Neutrophil (primary cell): Measurements from ENCODE around the gene TM9SF4.

Experiments
- H3K27ac ChIP-seq: fragments of 200-600 bp; sonication (generic); 2 replicates; pipeline ENCODE4 v1.5.1; 2016; ENCODE audit warnings: mild to moderate bottlenecking, moderate library complexity
- H3K27me3 ChIP-seq: fragments of 200-600 bp; sonication (generic); 2 replicates; pipeline ENCODE4 v1.6.0; 2016; ENCODE audit warnings: mild to moderate bottlenecking
- H3K36me3 ChIP-seq: fragments of 200-600 bp; sonication (generic); 2 replicates; pipeline ENCODE4 v1.5.1; 2017
- H3K4me1 ChIP-seq, 2 experiments: fragments of 200-600 bp in 1 of 2; sonication (generic) in 1 of 2; 1 replicate in 1 of 2; 2 replicates in 1 of 2; pipeline versions ENCODE4 v1.5.1 to v1.6.1; 2013 to 2016; ENCODE audit warnings: low read depth in 1 of 2, low read length in 1 of 2, mild to moderate bottlenecking in 1 of 2, moderate library complexity in 1 of 2; ENCODE audit not compliant: control insufficient read depth in 1 of 2, insufficient read depth in 1 of 2
- H3K4me3 ChIP-seq, 2 experiments: fragments of 200-600 bp in 1 of 2; sonication (generic) in 1 of 2; 1 replicate in 1 of 2; 2 replicates in 1 of 2; pipeline ENCODE4 v1.5.1; 2013 to 2016; ENCODE audit warnings: low read depth in 1 of 2, low read length in 1 of 2, mild to moderate bottlenecking in 1 of 2, moderate library complexity in 1 of 2
- H3K9me3 ChIP-seq: fragments of 200-600 bp; sonication (generic); 2 replicates; pipeline ENCODE4 v1.5.1; 2016
- CTCF ChIP-seq: fragments of 200-600 bp; sonication (generic); IDR thresholded peaks from 2 replicates; pipeline ENCODE4 v1.5.1; 2016; ENCODE audit warnings: antibody characterized with exemption

Gene TM9SF4

DNA sequence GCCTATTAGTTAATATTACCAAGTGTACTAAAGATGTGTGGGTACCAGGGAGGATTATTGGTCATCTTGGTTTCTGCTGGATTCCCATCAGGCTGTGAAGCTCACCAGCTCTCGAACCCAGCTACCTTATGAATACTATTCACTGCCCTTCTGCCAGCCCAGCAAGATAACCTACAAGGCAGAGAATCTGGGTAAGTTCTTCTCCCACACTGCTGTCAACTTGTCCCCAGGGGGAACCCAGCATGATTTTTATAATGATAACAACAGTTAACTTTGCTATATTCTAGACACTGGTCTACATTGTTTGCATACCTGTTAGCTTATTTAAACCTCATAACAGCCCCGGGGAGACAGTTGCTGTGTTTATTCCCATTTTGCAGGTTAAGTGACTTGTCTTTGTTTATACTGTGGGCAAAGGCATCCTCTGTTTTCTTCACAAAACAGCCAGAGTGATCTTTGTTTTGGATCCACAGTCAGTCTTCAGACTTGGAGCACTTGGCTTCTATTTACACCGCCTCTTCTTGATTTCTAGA, 26.5 kb downstream of the TM9SF4 start:
- TF ChIP-seq CTCF = no peak
- no peaks in the 10 kb centered on the region for H3K9me3 ChIP-seq
- no peak overlapping the region for H3K4me3 ChIP-seq
- no peaks in the 10 kb centered on the region for H3K4me1 ChIP-seq
- no peak overlapping the region for H3K27ac ChIP-seq
- H3K36me3 ChIP-seq = peaks cover 63% of the 10 kb centered on the region
- H3K27me3 ChIP-seq = no peaks in the 10 kb centered on the region

DNA sequence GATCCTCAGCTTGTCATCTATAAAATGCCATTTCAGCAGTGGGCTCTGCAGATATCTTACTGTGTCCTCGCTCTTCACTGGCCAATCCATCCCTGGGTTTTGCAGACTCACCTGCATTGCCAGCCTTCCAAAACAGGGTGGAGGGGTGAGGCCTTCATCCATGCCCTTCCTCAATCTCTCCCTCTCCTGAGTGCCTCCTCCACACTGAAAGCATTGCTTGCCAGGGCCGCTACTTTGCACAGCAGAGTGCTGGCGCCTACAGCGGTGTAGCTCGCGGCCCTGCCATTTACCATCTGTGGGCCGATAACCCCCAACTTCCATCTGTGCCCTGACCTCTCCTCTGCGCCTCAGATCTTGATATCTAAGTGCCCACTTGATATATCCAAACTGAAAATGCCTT, 29.4 kb downstream of the TM9SF4 start:
- Histone ChIP-seq H3K36me3 (peaks cover 86% of the 10 kb centered on the region), H3K4me1 (no peaks in the 10 kb centered on the region), H3K27ac (no peak overlapping the region), H3K27me3 (no peaks in the 10 kb centered on the region), H3K4me3 (no peak overlapping the region), H3K9me3 (no peaks in the 10 kb centered on the region)
- no peak for TF ChIP-seq CTCF

- Histone ChIP-seq H3K36me3 (peaks cover 92% of the 10 kb centered on the region), H3K27ac (no peak overlapping the region), H3K9me3 (no peaks in the 10 kb centered on the region), H3K27me3 (no peaks in the 10 kb centered on the region), H3K4me3 (no peak overlapping the region), H3K4me1 (no peaks in the 10 kb centered on the region)
- TF ChIP-seq CTCF = no peak
Observed at GRCh38 chr20:32139947-32140346, 30.4 kb downstream of the TM9SF4 start.

DNA sequence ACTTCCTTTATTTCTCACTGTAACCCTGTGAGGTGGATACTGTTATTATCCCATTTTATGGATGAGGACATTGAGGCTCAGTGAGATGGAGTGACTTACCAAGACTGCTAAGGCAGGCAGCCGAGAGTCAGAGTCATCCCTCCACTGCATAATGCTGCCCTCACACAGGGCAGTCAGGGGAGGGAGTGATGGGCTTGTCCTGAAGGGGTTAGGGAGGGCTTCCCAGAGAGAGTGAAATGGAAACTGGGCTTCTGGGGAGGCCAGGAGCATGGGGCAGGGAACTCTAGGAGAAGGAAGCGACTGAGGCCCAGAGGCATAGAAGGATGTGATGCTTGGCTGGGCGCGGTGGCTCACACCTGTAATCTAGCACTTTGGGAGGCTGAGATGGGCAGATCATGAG, 31.1 kb downstream of the TM9SF4 start:
- TF ChIP-seq CTCF = no peak
- Histone ChIP-seq H3K4me1 (no peaks in the 10 kb centered on the region), H3K9me3 (no peaks in the 10 kb centered on the region), H3K27me3 (no peaks in the 10 kb centered on the region), H3K36me3 (peaks cover 97% of the 10 kb centered on the region), H3K27ac (no peak overlapping the region), H3K4me3 (no peak overlapping the region)

DNA sequence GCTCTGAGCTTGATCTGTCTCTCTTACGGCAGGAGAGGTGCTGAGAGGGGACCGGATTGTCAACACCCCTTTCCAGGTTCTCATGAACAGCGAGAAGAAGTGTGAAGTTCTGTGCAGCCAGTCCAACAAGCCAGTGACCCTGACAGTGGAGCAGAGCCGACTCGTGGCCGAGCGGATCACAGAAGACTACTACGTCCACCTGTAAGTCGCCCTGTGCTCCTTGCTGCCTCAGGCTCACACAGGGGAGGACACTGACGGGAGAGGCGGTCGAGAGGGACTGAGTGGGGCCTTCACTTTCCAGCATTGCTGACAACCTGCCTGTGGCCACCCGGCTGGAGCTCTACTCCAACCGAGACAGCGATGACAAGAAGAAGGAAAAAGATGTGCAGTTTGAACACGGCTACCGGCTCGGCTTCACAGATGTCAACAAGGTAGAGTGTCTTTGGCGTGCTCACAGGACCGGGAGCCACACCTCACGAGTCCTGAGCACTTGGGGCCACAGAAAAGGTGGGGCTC, 32.0 kb downstream of the TM9SF4 start:
- H3K27me3 ChIP-seq = no peaks in the 10 kb centered on the region
- TF ChIP-seq CTCF = no peak

GRCh38 chr20:32142088-32142487, 32.6 kb downstream of the TM9SF4 start:
- Histone ChIP-seq H3K9me3 (no peaks in the 10 kb centered on the region), H3K36me3 (peaks cover 97% of the 10 kb centered on the region), H3K4me1 (no peaks in the 10 kb centered on the region), H3K27ac (no peak overlapping the region), H3K4me3 (no peak overlapping the region), H3K27me3 (no peaks in the 10 kb centered on the region)
- TF ChIP-seq CTCF = no peak

More for the DNA sequence above, 32.0 kb downstream of the TM9SF4 start:
- Histone ChIP-seq H3K36me3 (peaks cover 97% of the 10 kb centered on the region), H3K4me3 (no peak overlapping the region), H3K27ac (no peak overlapping the region), H3K4me1 (no peaks in the 10 kb centered on the region), H3K9me3 (no peaks in the 10 kb centered on the region)
